ENCODE results near the gene VWC2L. TPM values are rescaled to one million over a fixed set of nuclear protein-coding genes. Genes with fewer than 3 reads are reported as not detected.

Gene VWC2L
- total and polyA plus RNA-seq, 4 donors: not detected

DNA sequence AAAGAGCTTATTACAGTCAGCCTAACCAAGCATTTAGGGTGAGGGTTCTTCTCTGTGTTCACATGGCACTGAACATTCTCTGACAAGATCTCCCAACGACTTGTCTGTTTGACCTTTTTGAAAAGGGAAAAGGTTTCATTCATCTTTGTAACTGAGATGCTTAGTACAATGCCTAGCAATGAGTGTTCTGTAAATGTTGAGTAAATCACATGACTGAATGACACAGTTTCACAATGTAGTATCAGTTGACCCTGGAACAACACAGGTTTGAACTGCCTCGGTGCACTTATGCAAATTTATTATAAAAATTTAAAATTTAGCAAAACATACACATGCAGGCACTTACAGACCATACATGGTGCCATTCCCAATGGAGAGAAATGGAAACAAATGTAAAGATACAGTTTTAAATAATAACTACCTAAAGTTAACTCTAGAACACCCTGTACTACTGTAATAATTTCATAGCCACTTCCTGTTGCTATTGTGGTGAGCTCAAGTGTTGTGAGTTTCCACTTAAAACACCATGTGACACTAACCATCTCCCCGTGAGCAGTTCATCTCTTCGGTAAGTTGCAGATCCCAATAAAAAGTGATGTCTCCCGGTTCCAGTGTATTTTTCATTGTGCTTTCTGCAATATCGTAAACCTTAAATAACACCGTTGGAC is 34.1 kb upstream of the VWC2L start:
- Histone ChIP-seq H3K27me3 (ENCODE audit: control insufficient read depth in 4 of 4, insufficient read depth in 4 of 4, low read length in 3 of 4) (peaks cover 0 to 16% (median 2%) of the 10 kb centered on the region in 4 donors), H3K9me3 (ENCODE audit: control insufficient read depth in 4 of 4, low read length in 3 of 4) (no peaks in the 10 kb centered on the region), H3K4me1 (ENCODE audit: control insufficient read depth in 4 of 4, insufficient read depth in 4 of 4, low read length in 3 of 4) (no peaks in the 10 kb centered on the region), H3K36me3 (ENCODE audit: control insufficient read depth in 4 of 4, insufficient read depth in 3 of 4, low read depth in 1 of 4, low read length in 3 of 4) (no peaks in the 10 kb centered on the region), H3K27ac (ENCODE audit: low read depth in 1 of 2, low read length in 2 of 2) (no peak overlapping the region), H3K4me3 (ENCODE audit: low read depth in 1 of 3, low read length in 3 of 3) (no peak overlapping the region), H3K9ac (ENCODE audit: low read depth in 1 of 2, low read length in 2 of 2) (no peak overlapping the region)
- DNase-seq (ENCODE audit: low spot score): no peak
- TF ChIP-seq FOXA1 (IDR thresholded peaks at IDR 0.05) (no peak), GABPA (IDR thresholded peaks at IDR 0.05 in 1 of 2, conservative IDR thresholded peaks at IDR 0.05 in 1 of 2) (no peak), EGR1 (IDR thresholded peaks at IDR 0.05; ENCODE audit: low read depth in 2 of 2) (no peak), YY1 (IDR thresholded peaks at IDR 0.05) (no peak), HNF4G (IDR thresholded peaks at IDR 0.05) (no peak), FOXA2 (IDR thresholded peaks at IDR 0.05) (no peak), RAD21 (IDR thresholded peaks at IDR 0.05) (no peak), NR2F2 (IDR thresholded peaks at IDR 0.05) (no peak), JUND (IDR thresholded peaks at IDR 0.05) (no peak), SP1 (IDR thresholded peaks at IDR 0.05) (no peak), HNF4A (conservative IDR thresholded peaks at IDR 0.05) (no peak), TAF1 (conservative IDR thresholded peaks at IDR 0.05) (no peak), RXRA (IDR thresholded peaks at IDR 0.05) (no peak)
- TF ChIP-seq, protein P1, sequence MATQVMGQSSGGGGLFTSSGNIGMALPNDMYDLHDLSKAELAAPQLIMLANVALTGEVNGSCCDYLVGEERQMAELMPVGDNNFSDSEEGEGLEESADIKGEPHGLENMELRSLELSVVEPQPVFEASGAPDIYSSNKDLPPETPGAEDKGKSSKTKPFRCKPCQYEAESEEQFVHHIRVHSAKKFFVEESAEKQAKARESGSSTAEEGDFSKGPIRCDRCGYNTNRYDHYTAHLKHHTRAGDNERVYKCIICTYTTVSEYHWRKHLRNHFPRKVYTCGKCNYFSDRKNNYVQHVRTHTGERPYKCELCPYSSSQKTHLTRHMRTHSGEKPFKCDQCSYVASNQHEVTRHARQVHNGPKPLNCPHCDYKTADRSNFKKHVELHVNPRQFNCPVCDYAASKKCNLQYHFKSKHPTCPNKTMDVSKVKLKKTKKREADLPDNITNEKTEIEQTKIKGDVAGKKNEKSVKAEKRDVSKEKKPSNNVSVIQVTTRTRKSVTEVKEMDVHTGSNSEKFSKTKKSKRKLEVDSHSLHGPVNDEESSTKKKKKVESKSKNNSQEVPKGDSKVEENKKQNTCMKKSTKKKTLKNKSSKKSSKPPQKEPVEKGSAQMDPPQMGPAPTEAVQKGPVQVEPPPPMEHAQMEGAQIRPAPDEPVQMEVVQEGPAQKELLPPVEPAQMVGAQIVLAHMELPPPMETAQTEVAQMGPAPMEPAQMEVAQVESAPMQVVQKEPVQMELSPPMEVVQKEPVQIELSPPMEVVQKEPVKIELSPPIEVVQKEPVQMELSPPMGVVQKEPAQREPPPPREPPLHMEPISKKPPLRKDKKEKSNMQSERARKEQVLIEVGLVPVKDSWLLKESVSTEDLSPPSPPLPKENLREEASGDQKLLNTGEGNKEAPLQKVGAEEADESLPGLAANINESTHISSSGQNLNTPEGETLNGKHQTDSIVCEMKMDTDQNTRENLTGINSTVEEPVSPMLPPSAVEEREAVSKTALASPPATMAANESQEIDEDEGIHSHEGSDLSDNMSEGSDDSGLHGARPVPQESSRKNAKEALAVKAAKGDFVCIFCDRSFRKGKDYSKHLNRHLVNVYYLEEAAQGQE (IDR thresholded peaks at IDR 0.05): no peak
- TF ChIP-seq, protein P2, sequence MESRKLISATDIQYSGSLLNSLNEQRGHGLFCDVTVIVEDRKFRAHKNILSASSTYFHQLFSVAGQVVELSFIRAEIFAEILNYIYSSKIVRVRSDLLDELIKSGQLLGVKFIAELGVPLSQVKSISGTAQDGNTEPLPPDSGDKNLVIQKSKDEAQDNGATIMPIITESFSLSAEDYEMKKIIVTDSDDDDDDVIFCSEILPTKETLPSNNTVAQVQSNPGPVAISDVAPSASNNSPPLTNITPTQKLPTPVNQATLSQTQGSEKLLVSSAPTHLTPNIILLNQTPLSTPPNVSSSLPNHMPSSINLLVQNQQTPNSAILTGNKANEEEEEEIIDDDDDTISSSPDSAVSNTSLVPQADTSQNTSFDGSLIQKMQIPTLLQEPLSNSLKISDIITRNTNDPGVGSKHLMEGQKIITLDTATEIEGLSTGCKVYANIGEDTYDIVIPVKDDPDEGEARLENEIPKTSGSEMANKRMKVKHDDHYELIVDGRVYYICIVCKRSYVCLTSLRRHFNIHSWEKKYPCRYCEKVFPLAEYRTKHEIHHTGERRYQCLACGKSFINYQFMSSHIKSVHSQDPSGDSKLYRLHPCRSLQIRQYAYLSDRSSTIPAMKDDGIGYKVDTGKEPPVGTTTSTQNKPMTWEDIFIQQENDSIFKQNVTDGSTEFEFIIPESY (IDR thresholded peaks at IDR 0.05): no peak
- TF ChIP-seq, protein P3, sequence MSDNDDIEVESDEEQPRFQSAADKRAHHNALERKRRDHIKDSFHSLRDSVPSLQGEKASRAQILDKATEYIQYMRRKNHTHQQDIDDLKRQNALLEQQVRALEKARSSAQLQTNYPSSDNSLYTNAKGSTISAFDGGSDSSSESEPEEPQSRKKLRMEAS (IDR thresholded peaks at IDR 0.05): no peak
- TF ChIP-seq, protein P4, sequence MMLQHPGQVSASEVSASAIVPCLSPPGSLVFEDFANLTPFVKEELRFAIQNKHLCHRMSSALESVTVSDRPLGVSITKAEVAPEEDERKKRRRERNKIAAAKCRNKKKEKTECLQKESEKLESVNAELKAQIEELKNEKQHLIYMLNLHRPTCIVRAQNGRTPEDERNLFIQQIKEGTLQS (IDR thresholded peaks at IDR 0.05): no peak
- TF ChIP-seq, protein P5, sequence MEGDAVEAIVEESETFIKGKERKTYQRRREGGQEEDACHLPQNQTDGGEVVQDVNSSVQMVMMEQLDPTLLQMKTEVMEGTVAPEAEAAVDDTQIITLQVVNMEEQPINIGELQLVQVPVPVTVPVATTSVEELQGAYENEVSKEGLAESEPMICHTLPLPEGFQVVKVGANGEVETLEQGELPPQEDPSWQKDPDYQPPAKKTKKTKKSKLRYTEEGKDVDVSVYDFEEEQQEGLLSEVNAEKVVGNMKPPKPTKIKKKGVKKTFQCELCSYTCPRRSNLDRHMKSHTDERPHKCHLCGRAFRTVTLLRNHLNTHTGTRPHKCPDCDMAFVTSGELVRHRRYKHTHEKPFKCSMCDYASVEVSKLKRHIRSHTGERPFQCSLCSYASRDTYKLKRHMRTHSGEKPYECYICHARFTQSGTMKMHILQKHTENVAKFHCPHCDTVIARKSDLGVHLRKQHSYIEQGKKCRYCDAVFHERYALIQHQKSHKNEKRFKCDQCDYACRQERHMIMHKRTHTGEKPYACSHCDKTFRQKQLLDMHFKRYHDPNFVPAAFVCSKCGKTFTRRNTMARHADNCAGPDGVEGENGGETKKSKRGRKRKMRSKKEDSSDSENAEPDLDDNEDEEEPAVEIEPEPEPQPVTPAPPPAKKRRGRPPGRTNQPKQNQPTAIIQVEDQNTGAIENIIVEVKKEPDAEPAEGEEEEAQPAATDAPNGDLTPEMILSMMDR (IDR thresholded peaks at IDR 0.05; ENCODE audit: low read depth, low read length, missing input control): no peak
- WGBS: 78% methylated on average over 7 of the region's 7 CpGs
